PC-3 (cell line): Measurements from ENCODE around the gene AKAP13.

Experiments used
- EZH2 ChIP-seq: fragments of 300-600 bp; sonication (generic); IDR thresholded peaks from one replicate; pipeline ENCODE4 v1.6.1; 2017; ENCODE audit warnings: antibody characterized with exemption, mild to moderate bottlenecking, low read length; ENCODE audit not compliant: unreplicated experiment
- TF ChIP-seq, protein P1 (sequence below): fragments of 300-600 bp; sonication (generic); conservative IDR thresholded peaks from 2 replicates; pipeline ENCODE4 v1.5.1; 2017; ENCODE audit warnings: antibody characterized with exemption, low read depth, mild to moderate bottlenecking, low read length

DNA sequence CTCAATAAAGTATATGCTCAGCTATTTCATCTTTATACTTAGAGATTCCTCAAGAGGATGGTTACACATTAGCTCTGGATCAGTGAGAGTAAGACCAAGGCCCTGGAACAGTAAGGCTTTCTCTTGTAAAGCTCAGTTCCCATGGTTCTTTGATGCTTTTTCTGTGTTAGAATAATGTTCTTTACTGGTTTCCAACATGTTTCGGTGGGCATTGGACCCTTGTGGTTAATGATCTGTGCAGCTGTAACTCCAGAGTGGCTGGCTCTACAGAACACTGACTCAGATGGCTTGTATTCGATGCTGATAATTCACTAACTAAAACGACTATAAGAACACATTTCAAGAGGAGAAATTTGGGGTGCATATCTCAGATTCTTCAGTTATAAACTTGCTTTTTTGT, 114.7 kb downstream of the AKAP13 start:
- TF ChIP-seq, protein P1, sequence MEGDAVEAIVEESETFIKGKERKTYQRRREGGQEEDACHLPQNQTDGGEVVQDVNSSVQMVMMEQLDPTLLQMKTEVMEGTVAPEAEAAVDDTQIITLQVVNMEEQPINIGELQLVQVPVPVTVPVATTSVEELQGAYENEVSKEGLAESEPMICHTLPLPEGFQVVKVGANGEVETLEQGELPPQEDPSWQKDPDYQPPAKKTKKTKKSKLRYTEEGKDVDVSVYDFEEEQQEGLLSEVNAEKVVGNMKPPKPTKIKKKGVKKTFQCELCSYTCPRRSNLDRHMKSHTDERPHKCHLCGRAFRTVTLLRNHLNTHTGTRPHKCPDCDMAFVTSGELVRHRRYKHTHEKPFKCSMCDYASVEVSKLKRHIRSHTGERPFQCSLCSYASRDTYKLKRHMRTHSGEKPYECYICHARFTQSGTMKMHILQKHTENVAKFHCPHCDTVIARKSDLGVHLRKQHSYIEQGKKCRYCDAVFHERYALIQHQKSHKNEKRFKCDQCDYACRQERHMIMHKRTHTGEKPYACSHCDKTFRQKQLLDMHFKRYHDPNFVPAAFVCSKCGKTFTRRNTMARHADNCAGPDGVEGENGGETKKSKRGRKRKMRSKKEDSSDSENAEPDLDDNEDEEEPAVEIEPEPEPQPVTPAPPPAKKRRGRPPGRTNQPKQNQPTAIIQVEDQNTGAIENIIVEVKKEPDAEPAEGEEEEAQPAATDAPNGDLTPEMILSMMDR: no peak
- TF ChIP-seq EZH2: no peak
